Head of caudate nucleus (tissue), 42 donors: ENCODE data around the gene KIF24.
A peak's percentile ranks its signal among the peaks of the same experiment; 100 is the strongest.
"Not testable (repeated sequence)": the region's sequence is repeated elsewhere in the genome, so short reads cannot be mapped to it uniquely, and the experiment has no call there.

Experiments
- DNase-seq, 42 donors: peaks; one replicate each; pipeline versions ENCODE4 v3.0.0 to v3.0.0-alpha.2; 2020 to 2021; ENCODE audit warnings: mixed read lengths in 7 of 42
- intact Hi-C: fragments of 100-400 bp; cut with DNase I; formaldehyde crosslinking; loops from one replicate; pipeline ENCODE4 v1.15.0; 2022

KIF24 gene

GRCh38 chr9:34333836-34334235 is 4.8 kb upstream of the KIF24 start:
- intact Hi-C loops, result loop anchor here (5.0 kb wide), 1 partner anchor 168 kb away; no protein-coding TSS in a partner anchor

GRCh38 chr9:34332076-34332964 is 3.3 kb upstream of the KIF24 start:
- intact Hi-C loops, result loop anchor here (5.0 kb wide), 1 partner anchor 170 kb away; no protein-coding TSS in a partner anchor
- DNase-seq, result peak in 17 of 42 donors; percentile 32 to 80 (median 50)

More at GRCh38 chr9:34333836-34334235, 4.8 kb upstream of the KIF24 start:
- DNase-seq, result no peak

- no peak for DNase-seq
- intact Hi-C loops, result loop anchor here (1.0 to 5.0 kb wide), 2 partner anchors 48 to 171 kb away; no protein-coding TSS in a partner anchor
Observed at GRCh38 chr9:34331196-34331595, 2.1 kb upstream of the KIF24 start.

GRCh38 chr9:34328500-34328986 is 525 bp downstream of the KIF24 start:
- DNase-seq, result no peak
- intact Hi-C loops, result no loop called here

- no peak for DNase-seq
- intact Hi-C loops, result no loop called here
Observed at GRCh38 chr9:34326690-34327089, 2.4 kb downstream of the KIF24 start.

- no peak for DNase-seq
- intact Hi-C loops, result no loop called here
Observed at GRCh38 chr9:34322899-34323591, 6.0 kb downstream of the KIF24 start.

GRCh38 chr9:34321451-34321850 is 7.6 kb downstream of the KIF24 start:
- intact Hi-C loops, result no loop called here
- DNase-seq, result no peak

- intact Hi-C loops, result no loop called here
- DNase-seq, result no peak
Observed at GRCh38 chr9:34318163-34318790, 10.8 kb downstream of the KIF24 start.

GRCh38 chr9:34317436-34317835 is 11.6 kb downstream of the KIF24 start:
- intact Hi-C loops, result no loop called here
- DNase-seq, result no peak

GRCh38 chr9:34311499-34312185 is 17.4 kb downstream of the KIF24 start:
- intact Hi-C loops, result no loop called here
- DNase-seq, result no peak

- no peak for DNase-seq
- intact Hi-C loops, result no loop called here
Observed at GRCh38 chr9:34310215-34310614, 18.9 kb downstream of the KIF24 start.

GRCh38 chr9:34308316-34308715 is 20.8 kb downstream of the KIF24 start:
- DNase-seq, result not testable (repeated sequence)

GRCh38 chr9:34301064-34301463 is 28.0 kb downstream of the KIF24 start:
- DNase-seq, intact Hi-C loops: not testable (repeated sequence)

More at GRCh38 chr9:34308316-34308715, 20.8 kb downstream of the KIF24 start:
- intact Hi-C loops, result not testable (repeated sequence)

GRCh38 chr9:34292552-34292951 is 36.5 kb downstream of the KIF24 start:
- intact Hi-C loops, result no loop called here
- DNase-seq, result no peak

GRCh38 chr9:34291423-34291822 is 37.6 kb downstream of the KIF24 start:
- peak in 1 of 42 donors; percentile 4 for DNase-seq
- intact Hi-C loops, result no loop called here

- no peak for DNase-seq
- intact Hi-C loops, result no loop called here
Observed at GRCh38 chr9:34291023-34291422, 38.0 kb downstream of the KIF24 start.

- intact Hi-C loops, result no loop called here
- peak in 5 of 42 donors; percentile 7 to 40 (median 11) for DNase-seq
Observed at GRCh38 chr9:34289159-34289558, 39.9 kb downstream of the KIF24 start.

- DNase-seq, result no peak
- intact Hi-C loops, result no loop called here
Observed at GRCh38 chr9:34282096-34282495, 47.0 kb downstream of the KIF24 start.

GRCh38 chr9:34279411-34279810 is 49.7 kb downstream of the KIF24 start:
- peak in 1 of 42 donors; percentile 5 for DNase-seq
- intact Hi-C loops, result no loop called here
